H9 (cell line): ENCODE measurements around the gene EPC2. TPM values are rescaled to one million over a fixed set of nuclear protein-coding genes. Genes with fewer than 3 reads are reported as not detected.

Source experiments
- DNase-seq: peaks from one replicate; pipeline ENCODE4 v3.0.0-alpha.2; 2017
- H2AFZ ChIP-seq: one replicate; pipeline ENCODE4 v1.6.1; 2013; ENCODE audit warnings: mild to moderate bottlenecking, low read length, control low read depth, moderate library complexity
- H2AK5ac ChIP-seq: 2 replicates; pipeline ENCODE4 v1.6.1; 2013; ENCODE audit warnings: low read length, control low read depth, mixed read lengths; ENCODE audit not compliant: insufficient read length
- H2BK120ac ChIP-seq: one replicate; pipeline ENCODE4 v1.6.1; 2013; ENCODE audit warnings: low read depth, mild to moderate bottlenecking, low read length, control low read depth, inconsistent platforms; ENCODE audit not compliant: poor library complexity, severe bottlenecking
- H2BK12ac ChIP-seq: 2 replicates; pipeline ENCODE4 v1.6.1; 2013; ENCODE audit warnings: low read length, control low read depth, mixed read lengths, low read depth; ENCODE audit not compliant: insufficient read length
- H2BK15ac ChIP-seq: 2 replicates; pipeline ENCODE4 v1.6.1; 2013; ENCODE audit warnings: low read depth, low read length, control low read depth
- H2BK20ac ChIP-seq: one replicate; pipeline ENCODE4 v1.6.1; 2013; ENCODE audit warnings: low read depth, mild to moderate bottlenecking, low read length, control low read depth, inconsistent platforms; ENCODE audit not compliant: poor library complexity, severe bottlenecking
- H2BK5ac ChIP-seq: 2 replicates; pipeline ENCODE4 v1.6.1; 2013; ENCODE audit warnings: low read length, control low read depth, mixed read lengths; ENCODE audit not compliant: insufficient read length
- H3K14ac ChIP-seq: 2 replicates; pipeline ENCODE4 v1.6.1; 2013; ENCODE audit warnings: low read length, control low read depth; ENCODE audit not compliant: insufficient read depth
- H3K18ac ChIP-seq: 2 replicates; pipeline ENCODE4 v1.6.1; 2013; ENCODE audit warnings: low read depth, mild to moderate bottlenecking, mixed read lengths, low read length, control low read depth; ENCODE audit not compliant: insufficient read length
- H3K23ac ChIP-seq: 2 replicates; pipeline ENCODE4 v1.6.1; 2013; ENCODE audit warnings: low read length, control low read depth, mixed read lengths, low read depth; ENCODE audit not compliant: insufficient read length
- H3K23me2 ChIP-seq: 2 replicates; pipeline ENCODE4 v1.6.1; 2013; ENCODE audit warnings: low read depth, mild to moderate bottlenecking, mixed read lengths, low read length, control low read depth; ENCODE audit not compliant: insufficient read length, poor library complexity, severe bottlenecking
- H3K27ac ChIP-seq: 2 replicates; pipeline ENCODE4 v1.5.1; 2013; ENCODE audit warnings: low read length, control low read depth, mixed read lengths, low read depth; ENCODE audit not compliant: insufficient read length
- H3K27me3 ChIP-seq: 2 replicates; pipeline ENCODE4 v1.6.1; 2013; ENCODE audit warnings: low read length, control low read depth, inconsistent platforms; ENCODE audit not compliant: insufficient read depth
- H3K4ac ChIP-seq: 2 replicates; pipeline ENCODE4 v1.6.1; 2013; ENCODE audit warnings: low read depth, mild to moderate bottlenecking, control low read depth, inconsistent platforms, low read length, moderate library complexity
- H3K4me1 ChIP-seq: 2 replicates; pipeline ENCODE4 v1.6.1; 2013; ENCODE audit warnings: low read length, control low read depth, inconsistent platforms; ENCODE audit not compliant: insufficient read depth
- H3K4me2 ChIP-seq: 2 replicates; pipeline ENCODE4 v1.6.1; 2013; ENCODE audit warnings: low read length, control low read depth, mixed read lengths; ENCODE audit not compliant: insufficient read length, insufficient read depth
- H3K56ac ChIP-seq: 2 replicates; pipeline ENCODE4 v1.6.1; 2013; ENCODE audit warnings: low read depth, mild to moderate bottlenecking, mixed read lengths, low read length, control low read depth; ENCODE audit not compliant: insufficient read length
- H3K79me1 ChIP-seq: 2 replicates; pipeline ENCODE4 v1.6.1; 2013; ENCODE audit warnings: low read depth, mild to moderate bottlenecking, moderate library complexity, low read length, control low read depth, inconsistent platforms; ENCODE audit not compliant: insufficient read depth, poor library complexity, severe bottlenecking
- H3K79me2 ChIP-seq: 2 replicates; pipeline ENCODE4 v1.6.1; 2013; ENCODE audit warnings: low read length, control low read depth, inconsistent platforms; ENCODE audit not compliant: insufficient read depth
- H3K9ac ChIP-seq: 2 replicates; pipeline ENCODE4 v1.6.1; 2013; ENCODE audit warnings: low read length, control low read depth, mixed read lengths; ENCODE audit not compliant: insufficient read length; ENCODE audit errors: extremely low read depth
- H3K9me3 ChIP-seq: one replicate; pipeline ENCODE4 v1.6.1; 2013; ENCODE audit warnings: low read depth, low read length, inconsistent platforms; ENCODE audit not compliant: control insufficient read depth
- H3T11ph ChIP-seq: one replicate; pipeline ENCODE4 v1.6.1; 2013; ENCODE audit warnings: mild to moderate bottlenecking, low read length, control low read depth, inconsistent platforms
- H4K20me1 ChIP-seq: one replicate; pipeline ENCODE4 v1.6.1; 2013; ENCODE audit not compliant: control insufficient read depth, insufficient read length, insufficient read depth
- H4K5ac ChIP-seq: 2 replicates; pipeline ENCODE4 v1.6.1; 2013; ENCODE audit warnings: low read depth, mild to moderate bottlenecking, mixed read lengths, low read length, control low read depth; ENCODE audit not compliant: insufficient read length
- H4K8ac ChIP-seq: replicated peaks from 2 replicates; pipeline ENCODE4 v1.6.1; 2013; ENCODE audit warnings: low read length, control low read depth, mixed read lengths, low read depth; ENCODE audit not compliant: insufficient read length
- H4K91ac ChIP-seq: 2 replicates; pipeline ENCODE4 v1.6.1; 2013; ENCODE audit warnings: low read depth, mild to moderate bottlenecking, moderate library complexity, mixed read lengths, low read length, control low read depth; ENCODE audit not compliant: insufficient read length
- H3K27ac Mint-ChIP-seq, 3 experiments: 2 replicates in 2 of 3; 3 replicates in 1 of 3; pipeline ENCODE4 v1.8.0; 2020 to 2021; ENCODE audit warnings: mixed read lengths in 3 of 3, mild to moderate bottlenecking in 1 of 3, moderate library complexity in 1 of 3
- H3K27me3 Mint-ChIP-seq: 2 replicates; pipeline ENCODE4 v1.8.0; 2021; ENCODE audit warnings: low read depth, mild to moderate bottlenecking, moderate library complexity, mixed read lengths
- H3K36me3 Mint-ChIP-seq, 3 experiments: 2 replicates in 2 of 3; 3 replicates in 1 of 3; pipeline ENCODE4 v1.8.0; 2020 to 2021; ENCODE audit warnings: low read depth in 3 of 3, mixed read lengths in 3 of 3; ENCODE audit not compliant: insufficient read depth in 1 of 3
- H3K4me1 Mint-ChIP-seq, 2 experiments: 2 replicates each; pipeline ENCODE4 v1.8.0; 2020; ENCODE audit warnings: mixed read lengths in 2 of 2
- H3K4me3 Mint-ChIP-seq, 2 experiments: 2 replicates in 1 of 2; 3 replicates in 1 of 2; pipeline ENCODE4 v1.8.0; 2020 to 2021; ENCODE audit warnings: mild to moderate bottlenecking in 2 of 2, mixed read lengths in 2 of 2, moderate library complexity in 1 of 2
- H3K9me3 Mint-ChIP-seq, 2 experiments: 2 replicates in 1 of 2; 3 replicates in 1 of 2; pipeline ENCODE4 v1.8.0; 2020; ENCODE audit warnings: mild to moderate bottlenecking in 2 of 2, mixed read lengths in 2 of 2, moderate library complexity in 1 of 2
- CTCF ChIP-seq: fragments of 200-600 bp; sonication (generic); conservative IDR thresholded peaks from 3 replicates; pipeline ENCODE4 v1.8.0; 2021; ENCODE audit warnings: antibody characterized with exemption, mild to moderate bottlenecking
- WGBS: extraction: QIAGEN DNeasy Blood & Tissue Kit; methylation state at CpG from one replicate; pipeline ENCODE4 v1.1.7; 2013; ENCODE audit warnings: missing lambda C conversion rate, low lambda C conversion rate, mixed read lengths; ENCODE audit not compliant: insufficient read length; ENCODE audit errors: extremely low coverage; 5-methylcytosine and 5-hydroxymethylcytosine counted together
- total RNA-seq: library from RNA; stranded (reverse); gene quantifications from 2 replicates; pipeline ENCODE4 v1.2.1, GENCODE V29; 2021

Gene EPC2
- total RNA-seq, 1 experiment from 2014 or later, result 31.3 TPM

GRCh38 chr2:148745151-148745851 is 100.8 kb downstream of the EPC2 start:
- Mint-ChIP-seq H3K36me3 (peaks cover 0 to 1% (median 0%) of the 10 kb centered on the region in 3 experiments; a peak in 1 of 7 replicates), H3K9me3 (no peaks in the 10 kb centered on the region), H3K27ac (peak overlapping the region in 2 of 3 experiments; percentile 65 to 96; a peak in 3 of 7 replicates), H3K27me3 (no peaks in the 10 kb centered on the region), H3K4me1 (peaks cover 37 to 44% of the 10 kb centered on the region in 2 experiments), H3K4me3 (no peak overlapping the region; a peak in 1 of 5 replicates)
- no peak overlapping the region for H2AFZ ChIP-seq
- no peak overlapping the region for H4K8ac ChIP-seq
- H3K9me3 ChIP-seq, result no peaks in the 10 kb centered on the region
- no peak overlapping the region for H2AK5ac ChIP-seq
- H3K27ac ChIP-seq, result no peak overlapping the region
- no peak overlapping the region for H3K18ac ChIP-seq
- H3K79me1 ChIP-seq, result no peaks in the 10 kb centered on the region
- no peak overlapping the region for H3T11ph ChIP-seq
- H4K5ac ChIP-seq, result no peak overlapping the region
- no peak for TF ChIP-seq CTCF
- no peak overlapping the region for H2BK15ac ChIP-seq
- no peaks in the 10 kb centered on the region for H4K20me1 ChIP-seq
- H3K79me2 ChIP-seq, result no peaks in the 10 kb centered on the region
- DNase-seq, result no peak
- WGBS, result no CpG with 5 or more reads among the region's 3 CpGs
- H2BK12ac ChIP-seq, result no peak overlapping the region
- H3K27me3 ChIP-seq, result no peaks in the 10 kb centered on the region
- no peak overlapping the region for H2BK120ac ChIP-seq
- H3K9ac ChIP-seq, result no peak overlapping the region
- H3K4me2 ChIP-seq, result no peak overlapping the region
- H2BK5ac ChIP-seq, result no peak overlapping the region
- no peak overlapping the region for H3K56ac ChIP-seq
- H2BK20ac ChIP-seq, result no peak overlapping the region
- H3K14ac ChIP-seq, result no peak overlapping the region
- no peak overlapping the region for H3K4ac ChIP-seq
- H3K4me1 ChIP-seq, result no peaks in the 10 kb centered on the region
- H4K91ac ChIP-seq, result no peak overlapping the region
- no peak overlapping the region for H3K23ac ChIP-seq
- no peaks in the 10 kb centered on the region for H3K23me2 ChIP-seq
